ENCODE data around the gene RNU1-2.
A peak's percentile ranks its signal among the peaks of the same experiment; 100 is the strongest.
"Not testable (repeated sequence)": the region's sequence is repeated elsewhere in the genome, so short reads cannot be mapped to it uniquely, and the experiment has no call there.

The RNU1-2 gene

GRCh38 chr1:16927256-16927655, 31.5 kb downstream of the RNU1-2 start:
- DNase-seq: no peak

GRCh38 chr1:16927711-16928485, 32.1 kb downstream of the RNU1-2 start:
- DNase-seq: no peak

GRCh38 chr1:16929146-16930041, 33.6 kb downstream of the RNU1-2 start:
- peak; percentile 45 for DNase-seq

GRCh38 chr1:16931206-16931934, 35.6 kb downstream of the RNU1-2 start:
- DNase-seq: peak; percentile 48

GRCh38 chr1:16933945-16934344, 38.2 kb downstream of the RNU1-2 start:
- not testable (repeated sequence) for DNase-seq

- DNase-seq: peak; percentile 45
Measured at GRCh38 chr1:16936580-16936979, 40.8 kb downstream of the RNU1-2 start.

- peak; percentile 68 for DNase-seq
Measured at GRCh38 chr1:16938351-16939321, 42.9 kb downstream of the RNU1-2 start.

GRCh38 chr1:16939386-16940180, 43.8 kb downstream of the RNU1-2 start:
- DNase-seq: peak; percentile 47

- no peak for DNase-seq
Measured at GRCh38 chr1:16944038-16944437, 48.3 kb downstream of the RNU1-2 start.

GRCh38 chr1:16945512-16945911, 49.7 kb downstream of the RNU1-2 start:
- not testable (repeated sequence) for DNase-seq
